Heart right ventricle (tissue), 16 donors: ENCODE data around the gene GLCE. TPM values are rescaled to one million over a fixed set of nuclear protein-coding genes. Genes with fewer than 3 reads are reported as not detected.

Experiments used
- ATAC-seq, 8 donors: fragments of 200-7000 bp; cut with Tn5 transposase; one replicate each; pipeline ENCODE4 v1.9.1; 2020; ENCODE audit warnings: mild to moderate bottlenecking in 8 of 8, moderate library complexity in 8 of 8, moderate number of reproducible peaks in 1 of 8
- DNase-seq, 2 donors: peaks; one replicate each; pipeline ENCODE4 v3.0.0-alpha.2; 2020
- H3K27ac ChIP-seq, 10 donors: fragments of 200-600 bp; sonication (generic) in 2 of 10; one replicate each; pipeline versions ENCODE4 v1.5.0 to v1.8.0; 2020 to 2022; ENCODE audit warnings: mild to moderate bottlenecking in 3 of 10
- H3K27me3 ChIP-seq, 7 donors: fragments of 200-600 bp; one replicate each; pipeline ENCODE4 v1.8.0; 2021 to 2022; ENCODE audit warnings: mild to moderate bottlenecking in 2 of 7
- H3K36me3 ChIP-seq, 9 donors: fragments of 200-600 bp; sonication (generic) in 1 of 9; one replicate each; pipeline versions ENCODE4 v1.5.0 to v1.8.0; 2020 to 2022; ENCODE audit warnings: mild to moderate bottlenecking in 2 of 9
- H3K4me1 ChIP-seq, 9 donors: fragments of 200-600 bp; sonication (generic) in 1 of 9; one replicate each; pipeline versions ENCODE4 v1.5.0 to v1.8.0; 2020 to 2022; ENCODE audit warnings: mild to moderate bottlenecking in 4 of 9
- H3K4me3 ChIP-seq, 10 donors: fragments of 200-600 bp; sonication (generic) in 2 of 10; one replicate each; pipeline versions ENCODE4 v1.5.0 to v1.8.0; 2020 to 2022; ENCODE audit warnings: mild to moderate bottlenecking in 7 of 10, moderate library complexity in 2 of 10
- H3K9me3 ChIP-seq, 11 donors: fragments of 200-600 bp in 10 of 11; sonication (generic) in 2 of 11; one replicate each; pipeline versions ENCODE4 v1.5.0 to v1.8.0; 2013 to 2022; ENCODE audit warnings: mild to moderate bottlenecking in 2 of 11, control low read depth in 1 of 11, moderate library complexity in 1 of 11
- WGBS, 2 donors: extraction: QIAGEN DNeasy Blood & Tissue Kit; methylation state at CpG; one replicate each; pipeline ENCODE4 v1.1.7; 2013; ENCODE audit warnings: inconsistent platforms in 1 of 2; 5-methylcytosine and 5-hydroxymethylcytosine counted together
- intact Hi-C, 10 donors: fragments of 100-400 bp; cut with DNase I; formaldehyde crosslinking; loops; one replicate each; pipeline versions ENCODE4 v1.11.1 to v1.14.2; 2022
- polyA plus RNA-seq, 2 donors: library from polyadenylated mRNA; stranded (reverse); fragments of 200-250 nt; gene quantifications; one replicate each; pipeline ENCODE4 v1.2.3, GENCODE V29; 2013
- total RNA-seq, 10 donors: library from RNA; stranded (reverse); fragmentation: NEBNext Ultra II Directional in 3 of 10; extraction: Animal tissue kit (Norgen Biotek cat#: 25700) in 3 of 10; gene quantifications; one replicate each; pipeline versions ENCODE4 v1.2.1 to v1.2.4, GENCODE V29; 2021 to 2023
- TF ChIP-seq, protein P1 (sequence below), 9 donors: fragments of 200-600 bp; sonication (generic) in 2 of 9; IDR thresholded peaks; one replicate each; pipeline versions ENCODE4 v1.5.0 to v1.8.0; 2021 to 2022; ENCODE audit warnings: antibody characterized with exemption in 9 of 9, mild to moderate bottlenecking in 5 of 9, moderate library complexity in 1 of 9
- donor health status: Arrhythmogenic right ventricular cardiomyopathy.
- donor health status: ischemic (EF 13 %, LVEDD 7.1; RV severe dilation, severe dysfunction).
- donor health status: healthy with polysubstance abuse.
- donor health status: DM: no; HTN: yes; CAD: no.
- donor health status: DM: no; HTN: no; CAD: no.
- donor health status: ischemic (EF 25% LVEDD 6.9; RV normal size, moderate dysfunction).
- donor health status: ischemic (EF 25% LVEDD 5.7; RV mildly dilated, moderate dysfunction).
- donor health status: healthy.
- donor health status: DM: yes; HTN: yes; CAD: no.
- donor health status: Ischemic cardiomyopathy.
- donor health status: ischemic (EF 35%, LVEDD 5.7; RV mildly dilated, moderate dysfunction).
- donor health status: nonischemic (EF 11% LVEDD 7.7; RV severe dilation, severe dysfunction).
- donor health status: DM: yes; HTN: yes; CAD: no.
- donor health status: PGD.
- donor health status: ischemic (EF 29% LVEDD 5.4; RV normal size, mild dysfunction).
- donor health status: nonischemic (EF 23%, LVEDD 6.1; RV moderate dilation, normal function).

GLCE gene
- total and polyA plus RNA-seq, 12 donors: 5.4 to 13.3 (median 7.5) TPM

DNA sequence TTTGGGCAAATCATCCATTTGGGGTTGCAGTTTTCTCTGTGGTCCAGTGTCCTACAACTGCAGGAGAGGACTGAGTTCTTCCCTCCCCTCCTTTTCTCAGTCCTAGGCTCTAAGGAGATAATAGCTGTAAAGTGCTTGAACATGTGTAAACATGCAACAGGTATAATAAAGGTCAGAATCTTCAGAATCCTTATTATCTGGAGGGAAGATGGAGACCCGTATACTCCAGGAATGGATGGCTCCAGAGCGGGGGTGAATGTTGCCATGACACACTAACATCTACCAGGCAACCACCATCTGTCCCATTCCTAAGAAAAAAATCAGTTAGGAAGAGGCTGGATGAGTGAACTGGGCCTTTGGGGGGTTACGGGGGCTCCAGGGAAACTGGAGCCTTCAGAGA lies 39.7 kb upstream of the GLCE start:
- Histone ChIP-seq H3K4me3 (no peak overlapping the region), H3K9me3 (no peaks in the 10 kb centered on the region), H3K27me3 (peaks cover 0 to 5% (median 0%) of the 10 kb centered on the region in 7 donors), H3K4me1 (peaks cover 0 to 6% (median 0%) of the 10 kb centered on the region in 9 donors), H3K27ac (no peak overlapping the region), H3K36me3 (no peaks in the 10 kb centered on the region)
- no peak for ATAC-seq
- DNase-seq: no peak
- TF ChIP-seq, protein P1, sequence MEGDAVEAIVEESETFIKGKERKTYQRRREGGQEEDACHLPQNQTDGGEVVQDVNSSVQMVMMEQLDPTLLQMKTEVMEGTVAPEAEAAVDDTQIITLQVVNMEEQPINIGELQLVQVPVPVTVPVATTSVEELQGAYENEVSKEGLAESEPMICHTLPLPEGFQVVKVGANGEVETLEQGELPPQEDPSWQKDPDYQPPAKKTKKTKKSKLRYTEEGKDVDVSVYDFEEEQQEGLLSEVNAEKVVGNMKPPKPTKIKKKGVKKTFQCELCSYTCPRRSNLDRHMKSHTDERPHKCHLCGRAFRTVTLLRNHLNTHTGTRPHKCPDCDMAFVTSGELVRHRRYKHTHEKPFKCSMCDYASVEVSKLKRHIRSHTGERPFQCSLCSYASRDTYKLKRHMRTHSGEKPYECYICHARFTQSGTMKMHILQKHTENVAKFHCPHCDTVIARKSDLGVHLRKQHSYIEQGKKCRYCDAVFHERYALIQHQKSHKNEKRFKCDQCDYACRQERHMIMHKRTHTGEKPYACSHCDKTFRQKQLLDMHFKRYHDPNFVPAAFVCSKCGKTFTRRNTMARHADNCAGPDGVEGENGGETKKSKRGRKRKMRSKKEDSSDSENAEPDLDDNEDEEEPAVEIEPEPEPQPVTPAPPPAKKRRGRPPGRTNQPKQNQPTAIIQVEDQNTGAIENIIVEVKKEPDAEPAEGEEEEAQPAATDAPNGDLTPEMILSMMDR (IDR thresholded peaks at IDR 0.05): no peak
- intact Hi-C loops: no loop called here
- 95 to 97% methylated on average over 3 of the region's 3 CpGs for WGBS, 2 donors

DNA sequence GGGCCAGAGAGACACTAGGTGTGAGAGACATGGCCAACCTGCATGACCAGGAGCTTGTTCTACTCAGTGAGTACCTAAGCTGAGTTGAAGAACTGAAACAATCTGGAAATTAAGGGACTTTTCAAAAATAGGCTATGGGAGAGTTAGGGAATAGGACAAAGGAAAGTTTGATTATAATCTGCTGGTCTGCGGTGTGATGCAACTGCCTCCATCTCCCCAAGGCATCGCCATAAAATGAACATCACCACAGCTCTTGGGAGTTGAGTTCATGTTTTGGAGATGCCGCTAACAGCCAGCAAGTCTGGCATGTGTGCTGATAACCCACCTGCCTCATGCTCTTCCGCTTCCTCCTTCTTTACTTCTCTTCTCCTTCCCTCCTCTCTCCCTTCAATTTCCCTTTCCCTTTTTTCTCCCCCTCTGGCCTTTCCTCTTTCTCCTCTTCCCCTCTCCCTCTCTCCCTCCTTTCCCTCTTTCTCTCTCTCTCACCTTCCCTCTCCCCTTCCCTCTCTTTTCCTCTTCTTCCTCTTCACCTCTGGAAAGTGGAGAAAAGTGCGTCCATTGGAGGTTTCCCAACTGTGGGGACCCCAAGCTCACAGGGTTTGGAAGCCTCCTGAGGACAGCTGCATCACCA lies 39.1 kb upstream of the GLCE start:
- Histone ChIP-seq H3K4me3 (no peak overlapping the region), H3K9me3 (no peaks in the 10 kb centered on the region), H3K27me3 (peaks cover 0 to 5% (median 0%) of the 10 kb centered on the region in 7 donors), H3K4me1 (peaks cover 0 to 12% (median 0%) of the 10 kb centered on the region in 9 donors), H3K36me3 (no peaks in the 10 kb centered on the region), H3K27ac (no peak overlapping the region)
- intact Hi-C loops: no loop called here
- WGBS, 2 donors: 95 to 98% methylated on average over 5 of the region's 5 CpGs
- no peak for ATAC-seq
- TF ChIP-seq, protein P1 (IDR thresholded peaks at IDR 0.05): no peak
- no peak for DNase-seq

DNA sequence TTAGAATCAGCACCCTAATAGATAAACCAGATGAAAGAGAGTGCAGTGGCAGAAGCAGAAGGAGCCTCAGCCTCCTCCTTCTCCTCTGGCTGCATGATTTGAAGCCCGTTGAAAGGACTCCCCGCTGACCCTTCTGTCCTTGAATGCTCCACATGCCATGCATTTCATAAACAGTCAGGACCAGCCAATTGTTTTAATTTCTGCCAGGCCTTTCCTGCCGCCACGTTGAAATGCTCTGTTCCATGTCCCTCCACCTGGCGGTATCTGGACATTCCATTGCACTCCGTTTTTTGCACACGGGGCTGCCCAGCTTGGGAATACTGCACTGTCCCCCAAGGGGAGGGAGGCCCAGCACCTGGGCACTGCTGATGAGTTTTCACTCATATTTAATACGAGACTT lies 35.2 kb upstream of the GLCE start:
- 35 to 58% methylated on average over 8 of the region's 8 CpGs for WGBS, 2 donors

DNA sequence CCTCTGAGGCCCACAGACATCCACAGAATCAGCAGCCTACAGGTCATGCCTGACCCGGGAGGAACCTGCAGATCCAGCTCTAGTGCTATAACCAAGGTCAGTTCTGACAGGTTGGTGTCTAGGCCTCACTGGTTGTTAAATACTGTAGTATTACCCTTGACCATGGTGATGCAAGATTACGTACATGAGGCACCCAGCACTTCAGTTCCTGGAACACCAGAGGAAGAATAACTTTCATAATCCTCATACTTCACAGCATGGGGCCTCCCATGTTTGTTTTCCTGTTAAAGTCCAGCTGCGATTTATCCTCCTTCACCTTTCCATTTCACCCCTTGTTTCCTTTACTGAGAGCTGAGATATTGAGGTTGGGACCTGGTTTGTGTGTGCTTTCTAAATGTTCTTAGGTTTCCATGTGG lies 34.4 kb upstream of the GLCE start:
- H3K27ac ChIP-seq: peak overlapping the region in 1 of 10 donors; percentile 46
- no peaks in the 10 kb centered on the region for H3K9me3 ChIP-seq
- intact Hi-C loops: no loop called here
- ATAC-seq: peak in 2 of 8 donors; percentile 18 to 44
- peaks cover 0 to 55% (median 5%) of the 10 kb centered on the region in 9 donors for H3K4me1 ChIP-seq
- no peaks in the 10 kb centered on the region for H3K27me3 ChIP-seq
- TF ChIP-seq, protein P1 (IDR thresholded peaks at IDR 0.05): no peak
- WGBS, 2 donors: 73 to 77% methylated on average over 3 of the region's 3 CpGs
- no peaks in the 10 kb centered on the region for H3K36me3 ChIP-seq
- no peak for DNase-seq
- no peak overlapping the region for H3K4me3 ChIP-seq

More for the DNA sequence above, 35.2 kb upstream of the GLCE start:
- Histone ChIP-seq H3K36me3 (no peaks in the 10 kb centered on the region), H3K27me3 (no peaks in the 10 kb centered on the region), H3K4me1 (peaks cover 0 to 48% (median 5%) of the 10 kb centered on the region in 9 donors), H3K9me3 (no peaks in the 10 kb centered on the region), H3K4me3 (no peak overlapping the region), H3K27ac (no peak overlapping the region)
- ATAC-seq: peak in 1 of 8 donors; percentile 23
- intact Hi-C loops: no loop called here
- TF ChIP-seq, protein P1 (IDR thresholded peaks at IDR 0.05): no peak
- no peak for DNase-seq
